Loucy (cell line): Measurements from ENCODE around the gene GIMAP5.

Experiments used
- EZH2phosphoT487 ChIP-seq: fragments of 200-600 bp; IDR thresholded peaks from 2 replicates; pipeline ENCODE4 v1.6.1; 2018; ENCODE audit warnings: antibody characterized with exemption, mild to moderate bottlenecking, moderate library complexity, borderline replicate concordance
- TF ChIP-seq, protein P1 (sequence below): fragments of 200-600 bp; sonication (generic); conservative IDR thresholded peaks from 2 replicates; pipeline ENCODE4 v1.5.1; 2014; ENCODE audit warnings: mild to moderate bottlenecking, antibody characterized with exemption, low read length

DNA sequence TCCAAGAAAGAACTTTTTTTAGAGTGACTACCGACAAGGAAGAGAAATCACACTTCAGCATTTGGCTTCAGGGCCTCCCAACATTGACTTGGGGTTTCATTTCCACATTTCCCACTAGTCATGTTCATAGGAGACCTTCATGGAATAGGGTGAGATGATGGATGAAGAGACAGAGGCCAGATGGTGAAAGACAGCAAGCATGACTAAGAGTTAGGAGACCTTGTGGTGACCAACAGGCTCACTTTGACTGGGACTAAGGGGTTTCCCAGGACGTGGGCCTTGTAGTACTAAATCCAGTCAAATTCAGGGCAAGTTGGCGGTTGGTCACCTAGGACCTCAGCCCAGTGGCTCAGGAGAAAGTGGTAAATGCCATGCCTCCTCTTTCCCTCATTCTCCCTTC, 3.0 kb upstream of the GIMAP5 start:
- TF ChIP-seq, protein P1, sequence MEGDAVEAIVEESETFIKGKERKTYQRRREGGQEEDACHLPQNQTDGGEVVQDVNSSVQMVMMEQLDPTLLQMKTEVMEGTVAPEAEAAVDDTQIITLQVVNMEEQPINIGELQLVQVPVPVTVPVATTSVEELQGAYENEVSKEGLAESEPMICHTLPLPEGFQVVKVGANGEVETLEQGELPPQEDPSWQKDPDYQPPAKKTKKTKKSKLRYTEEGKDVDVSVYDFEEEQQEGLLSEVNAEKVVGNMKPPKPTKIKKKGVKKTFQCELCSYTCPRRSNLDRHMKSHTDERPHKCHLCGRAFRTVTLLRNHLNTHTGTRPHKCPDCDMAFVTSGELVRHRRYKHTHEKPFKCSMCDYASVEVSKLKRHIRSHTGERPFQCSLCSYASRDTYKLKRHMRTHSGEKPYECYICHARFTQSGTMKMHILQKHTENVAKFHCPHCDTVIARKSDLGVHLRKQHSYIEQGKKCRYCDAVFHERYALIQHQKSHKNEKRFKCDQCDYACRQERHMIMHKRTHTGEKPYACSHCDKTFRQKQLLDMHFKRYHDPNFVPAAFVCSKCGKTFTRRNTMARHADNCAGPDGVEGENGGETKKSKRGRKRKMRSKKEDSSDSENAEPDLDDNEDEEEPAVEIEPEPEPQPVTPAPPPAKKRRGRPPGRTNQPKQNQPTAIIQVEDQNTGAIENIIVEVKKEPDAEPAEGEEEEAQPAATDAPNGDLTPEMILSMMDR, result no peak
- TF ChIP-seq EZH2phosphoT487, result no peak
